GM12891 (cell line): ENCODE measurements around the gene AP2S1.

Source experiments
- POLR2A ChIP-seq: IDR thresholded peaks from 2 replicates; pipeline ENCODE4 v1.6.1; 2011; ENCODE audit warnings: low read depth, low read length, control low read depth
- POLR2AphosphoS5 ChIP-seq: IDR thresholded peaks from 2 replicates; pipeline ENCODE4 v1.6.1; 2011; ENCODE audit warnings: low read depth, low read length, control low read depth
- TAF1 ChIP-seq: IDR thresholded peaks from 2 replicates; pipeline ENCODE4 v1.6.1; 2011; ENCODE audit warnings: low read depth, low read length, control low read depth

GRCh38 chr19:46896076-46896794, 45.6 kb upstream of the AP2S1 start:
- TF ChIP-seq POLR2A (no peak), TAF1 (no peak), POLR2AphosphoS5 (no peak)
